Measurements from ENCODE around the gene NDEL1.
"Not testable (repeated sequence)": the region's sequence is repeated elsewhere in the genome, so short reads cannot be mapped to it uniquely, and the experiment has no call there.

The NDEL1 gene, protein sequence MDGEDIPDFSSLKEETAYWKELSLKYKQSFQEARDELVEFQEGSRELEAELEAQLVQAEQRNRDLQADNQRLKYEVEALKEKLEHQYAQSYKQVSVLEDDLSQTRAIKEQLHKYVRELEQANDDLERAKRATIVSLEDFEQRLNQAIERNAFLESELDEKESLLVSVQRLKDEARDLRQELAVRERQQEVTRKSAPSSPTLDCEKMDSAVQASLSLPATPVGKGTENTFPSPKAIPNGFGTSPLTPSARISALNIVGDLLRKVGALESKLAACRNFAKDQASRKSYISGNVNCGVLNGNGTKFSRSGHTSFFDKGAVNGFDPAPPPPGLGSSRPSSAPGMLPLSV

DNA sequence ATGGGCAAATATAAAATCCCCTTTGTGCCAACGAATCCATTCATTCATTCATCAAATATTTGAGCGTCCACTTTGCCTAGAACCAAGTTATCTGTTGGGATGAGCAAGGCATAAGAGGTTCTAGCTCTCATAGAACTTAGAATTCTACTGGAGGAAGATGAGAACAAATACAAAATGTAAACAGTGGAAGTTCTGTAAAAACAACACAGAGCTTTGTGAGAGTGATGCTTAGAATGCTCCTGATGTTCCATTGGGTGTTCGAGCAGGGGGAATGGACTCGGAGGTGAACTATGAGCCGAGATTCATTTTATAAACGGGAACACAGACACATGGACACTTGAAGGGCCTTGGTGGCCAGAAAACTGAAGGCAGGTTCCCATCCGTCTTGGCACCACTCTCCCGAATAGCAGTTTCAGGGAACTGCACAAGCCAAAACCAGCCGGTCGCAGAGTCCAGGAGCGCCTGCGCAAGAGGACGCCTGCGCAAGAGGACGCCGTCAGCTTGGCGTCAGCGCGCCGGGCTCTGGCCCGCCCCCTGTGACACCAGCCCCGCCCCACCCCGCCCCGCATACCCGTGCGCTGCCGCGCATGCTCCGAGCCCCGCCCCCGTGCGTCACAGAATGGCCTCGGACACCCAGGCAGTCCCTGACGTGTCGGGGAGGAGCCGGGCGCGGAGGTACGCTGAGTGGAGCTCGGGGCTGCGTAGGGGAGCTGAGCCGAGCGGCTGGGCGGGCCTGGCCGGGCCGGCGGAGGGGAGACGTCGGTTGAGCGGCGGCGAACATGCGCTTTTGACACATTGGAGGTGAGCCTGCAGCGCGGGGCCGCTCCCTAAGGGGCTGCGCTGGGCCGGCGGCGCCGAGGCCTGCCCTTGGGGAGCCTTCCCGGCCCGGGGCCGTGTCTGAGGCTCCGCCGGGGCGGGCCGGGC is at the start of gene NDEL1:
TSS of gene NDEL1 (plus strand) at position 640 of the 924 bp plus-strand sequence. CDS start 8,388 bp downstream, outside the sequence.
- DNase-seq = peak; percentile 98

DNA sequence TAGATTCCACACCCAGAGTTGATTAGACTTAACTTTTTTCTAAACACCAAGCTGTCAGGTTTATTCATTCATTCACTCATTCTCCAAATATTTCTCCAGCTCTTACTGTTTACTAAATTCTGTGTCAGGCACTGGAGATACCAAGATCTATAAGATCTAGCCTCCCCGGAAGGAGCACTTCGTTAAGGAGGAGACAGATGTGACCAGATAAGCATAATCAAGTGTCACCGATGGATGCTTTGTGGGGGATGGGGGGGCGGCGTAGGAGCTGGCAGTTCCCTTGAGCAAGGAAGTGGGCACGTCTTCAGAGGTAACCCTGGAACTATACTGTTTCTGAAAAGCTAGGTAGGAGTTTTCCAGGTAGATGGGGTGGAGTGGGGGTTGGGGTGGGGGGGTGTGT is 48.8 kb upstream of the NDEL1 start:
- DNase-seq = no peak

DNA sequence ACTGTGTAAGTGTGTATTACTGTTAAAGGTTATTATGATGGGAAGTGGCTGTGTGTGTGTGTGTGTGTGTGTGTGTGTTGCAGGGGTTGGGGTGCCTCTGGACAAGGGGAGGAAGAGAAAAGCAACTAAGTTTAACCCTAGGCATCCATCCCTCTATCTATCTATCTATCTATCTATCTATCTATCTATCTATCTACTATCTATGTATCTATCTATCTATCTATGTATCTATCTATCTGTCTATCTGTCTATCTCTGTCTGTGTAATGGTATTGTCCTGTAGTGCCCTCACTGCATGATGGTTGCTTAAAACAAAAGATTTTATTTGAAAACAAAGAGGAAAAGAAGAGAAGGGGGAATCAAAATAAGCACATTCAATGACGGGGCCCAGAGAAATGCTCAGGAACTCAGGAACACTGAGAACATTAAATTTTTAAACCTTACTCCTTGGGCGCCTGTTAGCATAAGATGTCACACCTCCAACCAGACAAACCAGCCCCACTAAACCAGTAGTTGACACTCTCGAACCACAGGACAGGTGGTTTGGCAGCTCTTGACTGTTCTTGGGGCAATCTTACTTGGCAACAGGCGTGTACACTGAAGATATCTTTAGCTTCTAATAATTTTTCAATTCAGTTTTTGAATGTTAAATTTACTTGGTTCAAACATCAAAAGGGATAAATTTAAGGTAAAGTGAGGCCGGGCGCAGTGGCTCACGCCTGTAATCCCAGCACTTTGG is 47.6 kb upstream of the NDEL1 start:
- DNase-seq = peak; percentile 27 to 57

DNA sequence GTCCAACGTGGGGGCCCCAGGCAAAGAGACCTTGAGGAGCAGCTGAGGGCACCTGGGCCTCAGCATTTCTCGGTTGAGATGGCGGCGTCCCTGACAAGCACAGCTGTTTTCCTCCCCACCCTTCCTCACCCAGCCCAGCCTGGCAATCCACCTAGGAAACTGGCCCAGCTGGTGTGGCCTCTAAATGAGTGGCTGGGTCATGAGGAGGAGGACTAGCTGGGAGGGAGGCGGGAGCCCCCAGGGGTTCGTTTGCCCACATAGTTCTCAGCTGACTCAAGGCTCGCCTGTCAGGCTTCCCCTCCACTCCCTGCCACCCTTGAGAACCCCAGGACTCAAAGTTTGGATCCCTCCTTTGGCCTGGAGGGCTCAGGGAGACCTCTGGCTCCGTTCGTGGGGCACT is 44.0 kb upstream of the NDEL1 start:
- no peak for DNase-seq

DNA sequence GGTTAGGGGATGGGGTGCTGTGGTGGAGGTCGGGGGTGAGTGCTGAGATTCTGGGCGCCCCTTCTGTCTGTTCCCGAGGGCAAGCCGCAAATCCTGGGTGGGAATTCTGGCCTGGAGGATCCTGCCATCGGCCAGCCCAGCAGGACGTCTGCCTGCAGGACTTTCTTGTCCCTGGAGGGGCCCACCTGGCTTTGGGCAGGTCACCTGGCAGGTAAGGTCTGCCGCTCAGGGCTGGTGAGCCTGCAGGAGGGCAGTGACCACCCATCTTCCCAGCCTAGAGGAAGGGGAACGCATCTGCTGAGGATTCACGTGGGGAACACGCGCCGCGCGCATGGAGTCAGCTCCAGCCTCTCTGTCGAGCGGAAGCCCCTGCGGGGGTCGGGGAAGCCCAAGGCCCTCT is 43.4 kb upstream of the NDEL1 start:
- no peak for DNase-seq

DNA sequence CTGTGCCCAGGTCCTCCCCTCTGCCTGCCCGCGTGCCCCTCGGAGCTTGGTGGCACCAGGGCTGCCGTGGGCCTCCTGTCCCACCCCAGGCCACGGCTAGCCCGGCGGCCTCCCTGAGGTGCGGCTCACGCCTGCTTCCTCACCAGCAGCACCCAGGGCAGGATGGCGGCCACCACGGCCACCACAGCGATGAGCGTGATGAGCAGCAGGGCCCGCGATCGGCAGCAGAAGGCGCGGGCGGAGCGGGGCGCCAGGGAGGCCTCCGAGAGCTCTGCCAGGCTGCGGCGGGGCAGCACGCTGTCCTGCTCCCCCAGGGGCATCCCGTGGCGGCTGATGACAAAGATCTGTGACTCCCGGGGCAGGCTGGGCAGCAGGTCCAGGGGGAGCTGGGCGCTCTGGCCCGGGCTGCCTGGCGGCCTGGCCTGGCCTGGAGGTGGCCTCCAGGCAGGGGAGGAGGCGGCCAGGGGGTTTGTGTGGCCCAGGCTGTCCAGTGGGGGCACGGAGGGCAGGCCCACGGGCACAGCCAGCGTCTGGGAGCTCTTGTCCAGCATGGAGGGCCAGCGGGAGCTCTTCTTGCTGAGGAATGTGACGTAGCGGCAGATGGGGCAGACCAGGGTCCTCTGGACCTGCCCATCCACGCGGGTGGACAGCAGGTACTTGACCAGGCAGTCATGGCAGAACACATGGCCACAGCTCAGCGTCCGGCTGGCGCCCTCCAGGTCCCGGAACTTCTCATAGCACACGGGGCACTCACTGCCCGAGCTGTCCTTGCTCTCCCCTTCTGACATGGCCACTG is 42.8 kb upstream of the NDEL1 start:
- no peak for DNase-seq

DNA sequence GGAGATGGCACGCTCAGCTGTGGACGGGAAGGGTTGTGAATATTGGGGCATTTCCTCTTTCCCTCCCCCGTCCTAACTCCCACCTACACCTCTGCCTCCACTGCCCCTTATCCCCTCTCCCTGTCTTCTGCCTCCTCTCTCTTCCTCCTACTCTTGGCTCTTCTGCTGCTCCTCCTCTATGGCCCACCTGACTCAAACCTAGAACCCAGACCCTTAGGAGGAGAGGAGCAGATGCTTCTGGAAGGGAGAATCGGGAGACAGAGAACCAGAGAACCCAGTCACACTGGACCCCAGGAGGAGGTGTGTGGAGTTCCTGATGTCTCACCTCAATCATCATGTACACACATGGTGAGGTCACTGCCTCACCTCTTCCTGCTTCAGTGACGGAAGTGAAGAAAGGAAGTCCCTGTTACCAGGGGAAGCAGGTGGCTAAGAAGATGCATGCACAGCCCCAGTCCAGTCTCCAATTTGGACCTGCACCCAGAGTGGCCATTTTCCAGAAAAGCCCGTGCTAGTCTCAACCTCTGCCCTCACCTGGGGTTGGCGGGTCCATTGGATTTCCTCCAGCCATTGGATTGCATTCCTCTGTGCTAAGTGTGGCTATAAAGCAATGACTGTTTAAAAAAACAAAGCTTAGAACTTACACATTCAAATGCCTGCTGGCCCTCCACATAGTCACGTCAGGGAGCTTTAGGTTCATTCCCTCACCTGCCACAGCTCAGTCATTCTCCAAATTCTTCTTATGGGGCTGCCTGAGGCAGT is 42.0 kb upstream of the NDEL1 start:
- peak; percentile 53 to 67 for DNase-seq

DNA sequence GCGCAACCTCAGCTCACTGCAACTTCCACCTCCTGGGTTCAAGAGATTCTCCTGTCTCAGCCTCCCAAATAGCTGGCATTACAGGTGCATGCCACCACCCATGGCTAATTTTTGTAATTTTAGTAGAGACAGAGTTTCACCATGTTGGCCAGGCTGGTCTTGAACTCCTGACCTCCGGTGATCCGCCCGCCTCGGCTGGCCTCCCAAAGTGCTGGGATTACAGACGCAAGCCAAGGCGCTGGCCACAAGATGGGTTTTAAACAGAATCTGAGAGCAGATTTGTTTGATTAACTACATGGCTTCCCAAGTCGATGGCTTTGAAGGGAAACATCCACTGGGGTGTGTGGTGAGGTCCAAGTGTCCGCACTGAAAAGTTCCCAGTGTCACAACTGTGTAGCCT is 41.2 kb upstream of the NDEL1 start:
- not testable (repeated sequence) for DNase-seq

DNA sequence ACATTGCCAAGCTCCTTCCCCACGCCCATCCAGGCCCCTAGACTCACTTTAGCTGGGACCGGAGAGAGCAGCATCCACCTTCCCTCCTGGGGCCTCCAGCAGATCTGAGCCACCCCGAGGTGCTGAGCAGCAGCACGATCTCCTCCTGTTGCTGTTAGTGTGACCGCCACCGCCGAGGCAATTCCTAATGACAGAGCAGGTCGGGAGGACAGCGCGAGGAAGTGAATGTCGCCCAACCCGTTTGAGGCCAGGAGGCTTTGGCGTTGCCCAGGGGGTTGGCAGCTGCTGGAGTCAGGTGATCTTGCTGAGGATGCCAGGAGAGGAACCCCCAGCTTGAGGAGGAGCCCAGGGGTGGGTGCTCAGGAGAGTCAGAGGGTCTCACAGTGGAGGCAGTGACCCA is 38.0 kb upstream of the NDEL1 start, which contains the start of gene RNF222:
TSS of gene RNF222 (minus strand) at position 192 of the 400 bp plus-strand sequence. CDS start 4,366 bp downstream, outside the sequence.
- DNase-seq = no peak

DNA sequence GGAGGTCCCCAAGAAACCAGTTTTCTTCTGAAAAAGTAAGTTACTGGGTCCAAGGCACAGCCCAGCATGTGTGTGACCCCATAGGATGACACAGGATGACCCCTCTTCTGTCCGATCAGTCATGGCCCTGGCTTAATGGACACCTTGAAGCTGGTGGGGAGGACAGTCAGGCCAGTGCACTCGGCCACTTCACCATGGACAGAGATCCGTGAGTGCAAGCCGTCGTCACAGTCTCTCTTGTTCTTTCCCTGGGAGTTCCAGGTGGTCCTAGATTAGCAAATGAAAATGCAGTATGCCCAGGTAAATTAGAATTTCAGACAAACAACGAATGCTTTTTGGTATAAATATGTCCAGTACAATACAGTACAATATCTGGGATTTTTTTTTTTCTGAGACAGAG is 36.7 kb upstream of the NDEL1 start:
- DNase-seq = no peak

DNA sequence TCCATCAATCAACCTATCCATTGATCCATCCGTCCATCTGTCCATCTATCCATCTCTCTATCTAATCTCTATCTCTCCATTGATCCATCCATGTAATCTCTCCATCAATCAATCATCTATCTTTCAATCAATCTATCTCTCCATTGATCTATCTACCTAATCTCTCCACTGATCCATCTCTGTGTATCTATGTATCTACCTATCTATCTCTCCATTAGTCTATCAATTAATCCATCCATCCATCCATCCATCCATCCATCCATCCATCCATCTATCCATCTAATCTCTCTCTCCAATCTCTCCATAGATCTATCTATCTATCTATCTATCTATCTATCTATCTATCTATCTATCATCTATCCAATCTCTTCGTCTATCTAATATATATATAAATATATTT is 34.6 kb upstream of the NDEL1 start:
- DNase-seq = no peak

DNA sequence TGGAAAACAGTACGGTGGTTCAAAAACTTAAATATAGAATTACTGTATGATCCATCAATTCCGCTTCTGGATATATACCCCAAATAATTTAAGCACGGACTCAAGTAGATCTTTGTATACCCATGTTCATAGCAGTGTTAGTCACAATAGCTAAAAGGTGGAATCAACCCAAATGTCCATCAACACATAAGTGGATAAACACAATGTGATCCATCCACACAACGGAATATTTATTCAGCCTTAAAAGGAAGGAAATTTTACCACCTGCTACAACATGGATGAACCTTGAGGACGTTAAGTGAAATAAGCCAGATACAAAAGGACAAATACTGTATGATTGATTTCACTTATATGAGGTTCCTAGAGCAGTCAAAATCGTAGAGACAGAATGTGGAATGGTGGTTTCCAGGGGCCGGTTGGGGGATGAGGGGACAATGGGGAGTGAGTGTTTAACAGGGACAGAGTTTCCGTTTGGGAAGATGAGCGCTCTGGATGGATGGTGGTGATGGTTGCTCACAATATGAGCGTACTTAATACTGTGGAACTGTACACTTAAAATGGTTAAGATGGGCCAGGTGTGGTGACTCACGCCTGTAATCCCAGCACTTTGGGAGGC is 32.7 kb upstream of the NDEL1 start:
- DNase-seq = no peak

DNA sequence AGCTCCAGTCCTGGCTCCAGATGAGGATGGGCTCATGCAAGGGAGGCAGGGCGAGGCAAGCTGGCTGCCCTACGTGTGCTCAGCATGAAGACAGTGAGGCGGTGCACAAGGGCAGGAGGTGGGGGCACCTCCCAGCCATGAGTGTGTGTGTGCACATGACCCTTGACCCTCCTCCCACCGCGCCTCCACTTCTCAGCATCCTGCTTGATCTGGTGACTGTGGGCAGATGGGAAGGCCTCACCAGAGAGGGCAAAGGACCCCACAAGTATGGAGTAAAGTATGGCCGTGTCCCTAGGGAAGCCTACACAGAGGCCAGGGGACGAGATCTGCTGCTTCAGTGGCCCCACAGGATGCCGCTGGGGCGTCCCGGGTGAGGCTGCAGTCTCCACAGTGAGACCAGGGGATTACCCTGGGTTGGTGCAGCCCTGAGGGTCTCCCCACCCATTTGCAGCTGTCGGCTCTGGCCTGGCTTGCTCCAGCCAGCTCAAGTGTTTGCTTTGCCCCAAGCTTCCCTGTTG is 30.1 kb upstream of the NDEL1 start:
- no peak for DNase-seq

DNA sequence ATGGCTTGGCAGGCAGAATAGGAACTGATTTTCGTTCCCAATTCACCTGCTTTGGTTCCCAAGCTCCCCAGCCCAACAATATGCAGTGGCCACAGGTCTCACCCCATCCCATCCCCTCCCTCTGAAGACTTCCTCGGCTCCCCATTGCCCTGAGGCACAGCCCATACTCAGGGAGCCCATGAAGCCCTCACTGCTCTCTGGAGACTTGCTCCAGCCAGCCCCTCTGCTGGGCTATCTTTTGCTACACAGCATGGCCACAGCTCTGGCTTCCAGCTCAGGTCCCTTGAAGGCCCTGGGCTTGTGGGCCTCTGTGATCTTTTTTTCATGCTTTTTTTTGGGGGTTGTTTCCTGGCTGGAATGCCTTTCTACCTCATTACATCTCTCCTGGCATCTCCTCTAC is 29.5 kb upstream of the NDEL1 start:
- no peak for DNase-seq

DNA sequence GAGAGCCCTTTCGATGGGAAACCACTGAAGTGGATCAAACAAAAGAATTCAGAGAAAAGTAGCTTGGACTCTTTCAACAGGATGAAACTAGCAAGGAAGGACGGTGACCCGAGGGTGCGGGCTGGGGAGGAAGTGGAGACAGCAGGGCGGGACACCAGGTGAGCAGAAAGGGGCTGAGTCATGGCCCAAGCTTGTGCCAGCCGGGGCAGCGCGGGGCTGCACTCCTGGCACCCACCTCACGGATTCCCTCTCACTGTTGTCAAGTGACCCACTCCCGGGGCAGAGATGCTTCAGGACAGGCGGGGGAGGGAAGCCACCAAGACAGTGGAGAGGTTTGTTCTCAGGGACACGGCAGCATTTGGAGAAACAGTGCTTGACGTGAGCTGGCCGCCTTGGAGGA is 27.3 kb upstream of the NDEL1 start:
- no peak for DNase-seq

DNA sequence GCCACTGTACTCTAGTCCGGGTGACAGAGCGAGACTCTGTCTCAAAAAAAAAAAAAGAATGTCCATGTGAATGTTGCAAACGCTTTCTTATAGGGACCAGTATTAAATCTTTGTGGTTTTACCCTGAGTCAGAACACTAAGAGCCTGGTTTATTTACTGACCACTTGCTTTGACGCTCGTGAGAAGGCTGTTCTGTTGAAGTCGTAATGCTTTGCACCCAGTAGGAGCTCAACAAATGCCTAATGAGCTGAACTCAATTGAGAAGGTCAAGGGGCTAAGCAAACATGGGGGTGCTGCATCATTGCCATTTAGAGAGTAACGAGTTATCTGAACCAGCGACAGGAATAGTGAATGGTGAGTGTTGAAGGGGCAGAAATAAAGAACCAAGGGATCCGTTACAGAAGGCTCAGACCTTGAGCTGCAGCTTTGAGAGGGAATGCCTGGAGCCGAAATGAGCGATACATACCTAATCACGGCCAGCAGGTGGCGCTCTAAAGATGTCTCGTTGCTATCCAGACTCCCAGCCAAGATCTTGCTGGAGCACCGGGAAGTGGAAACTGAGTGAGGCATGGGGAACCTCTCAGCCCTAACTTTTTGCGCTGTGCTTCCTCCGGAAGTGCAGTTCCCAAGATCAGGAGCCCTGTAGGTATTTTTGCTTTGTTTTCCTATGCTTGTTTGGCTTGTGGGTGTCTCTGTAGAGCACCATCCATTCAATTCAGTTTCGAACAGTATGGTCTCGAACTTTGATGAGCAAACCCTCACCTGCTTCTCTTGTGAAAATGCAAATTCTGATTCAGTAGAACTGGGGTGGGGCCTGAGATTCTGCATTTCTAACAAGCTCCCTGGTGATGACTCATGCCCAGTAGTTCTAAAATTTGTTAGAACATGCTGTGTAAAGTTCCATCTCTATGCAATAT is 25.5 kb upstream of the NDEL1 start:
- DNase-seq = peak; percentile 72 to 79

DNA sequence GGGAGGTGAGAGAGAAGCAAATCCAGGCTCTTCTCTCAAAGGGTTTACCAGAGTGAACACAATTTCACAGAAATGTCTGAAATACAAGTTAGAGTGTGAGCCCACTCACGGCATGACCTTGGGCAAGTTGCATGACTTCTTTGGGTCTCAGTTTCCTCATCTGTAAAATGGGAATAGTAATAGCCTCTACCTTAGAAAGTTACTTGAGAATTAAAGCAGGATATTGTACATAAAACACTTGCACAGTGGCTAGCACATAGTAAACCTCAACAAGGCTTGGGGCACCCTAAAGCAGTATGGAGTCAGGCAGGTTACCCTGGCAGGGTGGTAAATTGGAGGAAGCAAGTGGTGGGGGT is 24.8 kb upstream of the NDEL1 start:
- no peak for DNase-seq

DNA sequence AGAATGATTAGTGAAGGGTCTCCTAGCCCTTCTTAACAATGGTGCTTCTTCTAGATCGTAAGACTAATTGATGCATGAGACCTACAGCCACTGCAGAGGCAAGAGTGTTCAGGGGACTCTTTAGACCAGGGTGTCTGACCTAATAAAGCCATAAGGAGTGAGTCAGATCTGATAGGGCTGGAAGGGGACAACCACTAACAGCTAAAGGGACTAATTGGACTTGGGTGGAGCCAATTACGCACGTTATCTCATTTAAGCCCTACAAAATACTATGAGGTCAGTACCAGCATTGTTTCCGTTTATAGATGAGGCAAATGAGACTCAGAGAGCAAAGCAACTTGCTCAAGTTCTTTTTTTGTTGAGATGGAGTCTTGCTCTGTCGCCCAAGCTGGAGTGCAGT is 23.6 kb upstream of the NDEL1 start:
- no peak for DNase-seq

DNA sequence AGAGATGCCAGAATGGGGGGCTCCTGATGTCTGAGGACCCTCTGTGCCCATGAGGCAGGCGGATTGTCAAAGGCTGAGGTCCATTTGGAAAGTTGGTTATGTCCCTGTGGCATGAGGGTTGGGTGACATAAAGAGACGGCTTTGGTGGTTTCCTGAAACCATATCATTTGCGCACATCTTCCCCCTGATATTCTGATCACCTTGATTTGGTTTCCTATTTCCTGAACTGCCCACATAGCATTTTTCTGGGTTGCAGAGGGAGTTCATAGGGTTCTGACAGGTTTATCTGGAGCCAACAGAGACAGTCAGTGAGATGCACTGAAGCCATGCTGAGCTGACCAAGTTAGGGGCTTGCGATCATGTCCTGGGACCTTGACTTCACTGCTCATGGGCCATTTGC is 22.4 kb upstream of the NDEL1 start:
- no peak for DNase-seq

DNA sequence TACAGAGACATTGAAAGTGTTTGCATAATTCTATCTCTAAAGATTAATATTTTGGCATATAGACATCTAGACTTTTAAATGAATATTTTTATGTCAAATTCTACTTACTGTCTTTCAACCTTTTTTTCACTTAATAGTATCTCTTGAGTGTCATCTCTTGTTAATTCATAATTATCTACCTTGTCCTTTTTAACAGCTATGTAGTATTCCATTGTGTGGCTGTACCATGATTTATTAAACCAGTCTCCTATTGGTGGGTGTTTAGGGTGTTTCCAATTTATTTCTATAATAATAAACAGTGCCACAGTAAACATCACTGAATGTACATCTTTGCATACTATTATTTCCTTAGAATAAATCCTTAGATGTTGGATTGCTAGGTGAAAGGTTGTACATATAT is 21.7 kb upstream of the NDEL1 start:
- no peak for DNase-seq
